ENCODE results near the gene PTK6.
"Not testable (repeated sequence)": the region's sequence is repeated elsewhere in the genome, so short reads cannot be mapped to it uniquely, and the experiment has no call there.

The PTK6 gene

DNA sequence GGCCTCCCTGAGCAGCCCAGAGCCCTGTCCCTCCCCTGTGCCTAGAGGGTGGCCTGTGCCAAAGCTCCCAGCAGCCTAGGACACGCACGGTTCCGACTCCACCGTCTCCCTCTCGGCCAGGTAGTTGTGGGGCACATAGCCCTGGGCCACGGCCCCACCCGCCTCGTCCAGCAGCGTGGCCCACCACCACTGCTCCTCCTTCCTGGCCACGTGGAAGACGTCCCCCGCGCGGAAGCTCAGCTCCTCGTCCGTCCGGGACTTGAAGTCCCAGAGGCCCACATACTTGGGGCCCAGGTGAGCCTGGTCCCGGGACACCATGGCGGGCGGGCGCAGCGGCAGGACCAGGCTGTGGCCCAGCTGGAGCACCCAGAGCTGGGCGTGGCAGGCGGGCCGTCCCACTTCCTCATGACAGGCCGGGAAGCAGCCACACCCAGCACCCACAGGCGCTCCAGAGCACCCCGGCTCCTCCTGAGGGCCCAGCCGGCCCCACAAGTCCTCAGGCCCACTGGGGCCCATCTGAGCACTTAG is at the start of gene PTK6:
Gene PTK6 (minus strand): TSS at position 380 of the 528 bp plus-strand sequence. CDS start 62 bp downstream, at position 318.
- in situ Hi-C loops (cut with MboI; ENCODE audit: low sequenced_read_pairs), result no loop called here

DNA sequence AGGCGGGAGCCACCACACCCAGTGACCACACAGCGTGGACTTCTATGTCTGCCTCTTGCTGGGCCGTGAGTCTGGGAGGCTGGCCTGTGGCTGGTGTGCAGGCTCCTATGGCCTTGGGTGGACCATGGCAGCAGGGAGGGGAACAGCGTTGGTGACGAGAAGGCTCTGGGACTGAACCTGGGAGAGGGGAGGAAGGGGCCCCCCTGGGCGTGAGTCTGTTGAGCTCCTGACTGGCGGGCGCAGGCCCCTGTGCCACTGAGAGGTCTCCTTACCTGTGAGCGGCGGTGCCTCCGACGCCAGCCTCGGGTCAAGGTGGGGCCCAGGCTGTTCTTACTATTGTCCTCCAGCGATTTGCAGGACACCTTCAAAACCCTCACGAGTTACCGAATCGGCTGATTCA is 49.6 kb upstream of the PTK6 start:
- in situ Hi-C loops (cut with MboI; ENCODE audit: low sequenced_read_pairs), result no loop called here

DNA sequence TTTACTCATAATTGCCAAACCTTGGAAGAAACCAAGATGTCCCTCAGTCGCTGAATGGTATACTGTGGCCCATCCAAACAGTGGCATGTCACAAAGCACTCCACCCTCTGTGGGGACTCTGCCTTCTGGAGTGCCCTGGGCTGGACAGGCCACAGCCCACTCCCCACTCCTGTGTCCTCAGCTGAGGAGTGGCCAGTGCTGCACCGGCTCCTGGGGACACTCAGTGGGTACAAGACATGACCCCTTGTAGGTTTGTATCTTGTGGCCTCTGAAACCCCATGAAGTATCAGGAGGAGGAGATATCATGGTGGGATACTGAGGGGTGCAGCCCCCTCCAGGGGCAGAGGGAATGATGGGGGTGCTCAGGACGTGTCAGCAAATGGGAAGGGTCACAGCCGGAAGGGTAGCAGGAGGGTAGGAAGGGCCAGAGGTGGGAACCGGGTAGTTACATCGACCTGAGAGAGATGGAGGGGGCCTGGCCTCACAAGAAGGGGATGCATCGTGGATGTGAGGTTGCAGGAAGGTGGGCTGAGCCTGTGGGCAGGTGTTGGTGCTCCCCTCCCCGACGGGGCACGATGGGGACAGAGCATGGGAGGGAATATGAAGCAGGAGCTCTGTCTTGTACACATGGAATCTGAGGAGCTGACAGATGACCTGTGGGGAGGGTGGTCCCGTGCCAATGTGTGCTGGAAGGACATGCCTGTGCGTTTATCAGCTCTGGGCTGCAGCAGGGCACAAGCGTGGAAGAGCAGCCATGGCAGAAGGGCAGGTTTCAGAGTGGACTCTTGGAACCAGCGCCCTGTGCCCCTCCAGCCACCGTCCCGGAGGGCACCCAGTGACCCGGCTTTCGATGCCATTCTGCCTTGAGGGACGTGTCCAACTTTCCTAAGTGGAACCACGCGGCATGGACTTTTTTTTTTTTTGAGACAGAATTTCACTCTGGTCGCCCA is 48.7 kb upstream of the PTK6 start:
- in situ Hi-C loops (cut with MboI; ENCODE audit: low sequenced_read_pairs), result no loop called here

DNA sequence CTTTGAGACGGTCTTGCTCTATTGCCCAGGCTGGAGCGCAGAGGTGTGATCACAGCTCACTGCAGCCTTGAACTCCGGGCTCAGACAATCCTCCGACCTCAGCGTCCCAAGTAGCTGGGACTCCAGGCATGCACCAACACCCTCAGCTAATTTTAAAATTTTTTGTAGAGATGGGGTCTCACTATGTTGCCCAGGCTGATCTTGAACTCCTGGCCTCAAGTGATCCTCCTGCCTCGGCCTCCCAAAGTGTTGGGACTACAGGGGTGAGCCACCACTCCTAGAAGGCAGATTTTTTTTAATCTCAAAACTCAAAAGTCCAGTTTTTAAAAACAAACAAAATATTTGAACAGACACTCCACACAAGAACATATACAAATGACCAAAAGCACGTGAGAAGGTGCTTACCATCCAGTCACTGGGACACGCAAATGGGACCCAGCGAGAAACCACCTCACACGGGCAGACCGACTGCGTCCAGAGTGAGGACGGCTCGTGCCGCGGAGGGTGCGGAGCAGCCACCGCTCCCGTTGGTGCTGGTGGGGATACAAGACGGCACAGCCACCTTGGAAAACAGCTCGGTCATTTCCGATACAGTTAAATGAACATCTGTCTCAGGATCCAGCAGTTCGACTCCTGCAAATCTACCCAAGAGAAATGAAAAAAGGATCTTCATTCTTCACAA is 45.3 kb upstream of the PTK6 start:
- in situ Hi-C loops (cut with MboI; ENCODE audit: low sequenced_read_pairs), result no loop called here

- in situ Hi-C loops (cut with MboI; ENCODE audit: low sequenced_read_pairs), result no loop called here
These were observed 43.8 kb upstream of the PTK6 start for GRCh38 chr20:63580796-63581461.

GRCh38 chr20:63579017-63579694 is 42.0 kb upstream of the PTK6 start:
- in situ Hi-C loops (cut with MboI; ENCODE audit: low sequenced_read_pairs), result no loop called here

DNA sequence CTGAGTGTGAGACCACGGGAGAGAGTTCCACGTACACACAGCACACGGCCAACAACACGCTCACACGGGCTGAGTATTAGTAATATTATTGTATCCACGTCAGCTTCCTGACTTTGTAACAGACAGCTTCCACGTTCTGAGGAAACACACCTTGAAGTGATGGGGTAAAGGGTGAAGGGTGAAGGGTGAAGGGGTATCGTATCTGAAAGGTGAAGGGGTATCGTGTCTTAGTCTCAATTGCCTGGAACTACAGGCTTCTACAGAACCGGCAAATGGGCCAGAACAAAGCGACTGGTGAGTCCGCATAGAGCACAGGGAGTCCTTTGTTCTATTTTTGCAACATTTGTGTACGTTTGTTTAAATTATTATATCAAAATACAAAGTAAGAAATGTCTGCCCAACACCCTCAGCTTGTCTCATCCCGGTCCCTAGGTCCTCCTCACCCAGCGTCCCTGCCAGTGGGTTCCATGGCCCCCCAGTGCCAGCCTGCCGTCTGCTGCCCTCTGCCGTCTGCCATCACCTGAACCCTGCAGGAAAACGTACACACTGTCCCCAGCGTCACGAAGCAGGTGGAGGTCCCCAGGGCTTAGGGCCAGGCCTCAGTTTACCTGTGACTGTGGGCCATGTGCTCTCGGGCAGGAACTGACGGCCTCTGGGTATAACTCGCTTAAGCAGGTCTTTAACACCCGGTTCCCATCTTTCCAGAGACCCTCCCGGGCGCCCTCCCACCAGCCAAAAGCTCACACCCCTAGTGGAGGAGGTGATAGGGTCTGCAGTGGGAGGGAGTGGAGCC is 41.2 kb upstream of the PTK6 start:
- in situ Hi-C loops (cut with MboI; ENCODE audit: low sequenced_read_pairs), result no loop called here

DNA sequence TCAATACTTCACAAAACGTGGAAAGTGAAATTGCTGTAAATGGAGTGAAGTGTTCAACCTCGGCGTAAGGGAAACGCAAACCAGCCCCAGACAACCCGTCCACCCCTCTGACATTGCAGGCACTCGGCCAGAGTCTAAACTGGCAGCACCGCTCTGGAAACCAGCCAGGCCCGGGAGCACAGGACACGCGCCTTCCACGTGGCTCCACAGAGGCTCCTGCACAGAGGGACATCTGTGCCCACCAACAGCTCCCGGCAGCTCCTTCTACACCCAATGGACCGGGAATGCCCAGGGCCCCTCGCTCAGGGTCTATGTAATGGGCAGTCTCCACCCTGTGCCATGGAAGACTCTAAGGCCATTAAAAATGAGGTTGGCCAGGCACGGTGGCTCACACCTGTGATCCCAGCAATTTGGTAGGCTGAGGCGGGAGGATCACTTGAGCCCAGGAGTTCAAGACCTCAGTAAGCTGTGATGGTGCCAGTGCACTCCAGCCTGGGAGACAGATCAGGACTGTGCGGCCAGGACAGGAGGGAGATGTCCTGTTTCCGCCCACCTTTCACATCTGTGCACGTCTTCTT is 40.2 kb upstream of the PTK6 start:
- in situ Hi-C loops (cut with MboI; ENCODE audit: low sequenced_read_pairs), result no loop called here

DNA sequence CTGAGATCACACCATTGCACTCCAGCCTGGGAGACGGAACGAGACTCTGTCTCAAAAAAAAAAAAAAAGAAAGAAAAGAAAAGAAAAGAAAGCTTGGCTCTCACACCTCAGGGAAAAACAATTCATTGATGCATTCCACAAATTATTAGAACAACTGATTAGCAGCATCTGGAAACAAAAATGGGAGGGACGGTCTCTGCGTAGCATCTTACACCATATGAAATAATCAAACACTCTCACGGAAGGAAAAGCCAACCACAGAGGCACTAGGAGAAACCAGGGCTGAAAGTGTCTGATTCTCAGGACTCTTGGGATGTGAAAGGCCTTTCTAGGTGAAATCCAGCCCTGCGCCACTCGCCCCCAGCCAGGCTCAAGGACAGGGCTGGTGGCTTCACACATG is 39.1 kb upstream of the PTK6 start:
- in situ Hi-C loops (cut with MboI; ENCODE audit: low sequenced_read_pairs), result no loop called here

DNA sequence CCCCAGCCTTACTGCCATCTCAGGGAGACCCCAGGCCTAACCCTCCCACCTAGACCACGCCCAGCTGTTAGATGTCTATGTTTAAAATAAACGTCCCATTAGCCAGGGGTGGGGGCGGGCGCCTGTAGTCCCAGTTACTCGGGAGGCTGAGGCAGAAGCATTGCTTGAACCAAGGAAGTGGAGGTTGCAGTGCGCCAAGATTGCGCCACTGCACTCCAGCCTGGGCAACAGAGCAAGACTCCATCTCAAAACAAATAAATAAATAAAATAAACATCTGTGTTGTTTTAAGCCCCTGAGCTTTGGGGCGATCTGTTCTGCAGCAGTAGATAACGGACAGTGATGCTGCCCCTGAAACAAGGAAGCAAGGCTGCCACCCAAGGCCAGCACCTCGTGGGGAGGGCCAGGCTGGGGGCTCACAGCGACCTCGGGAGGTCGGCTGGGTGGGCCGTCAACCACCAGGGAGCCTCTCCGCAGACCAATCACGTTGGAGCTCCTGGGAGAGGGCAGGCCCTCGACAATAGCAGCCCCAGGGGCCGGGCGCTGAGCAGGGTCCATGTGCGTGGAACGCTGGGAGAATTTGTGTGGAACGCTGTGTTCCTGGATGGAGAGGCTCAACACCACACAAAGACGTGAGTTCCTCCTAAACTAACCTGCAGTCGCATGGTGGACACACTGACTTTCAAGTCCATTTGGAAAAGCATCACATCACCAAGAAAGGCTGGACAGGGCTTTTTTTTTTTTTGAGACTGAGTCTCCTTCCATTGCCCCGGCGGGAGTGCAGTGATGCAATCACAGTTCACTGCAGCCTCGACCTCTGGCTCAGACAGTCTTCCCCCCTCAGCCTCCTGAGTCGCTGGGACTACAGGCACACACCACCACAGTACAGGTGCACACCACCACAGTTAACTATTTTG is 37.9 kb upstream of the PTK6 start:
- in situ Hi-C loops (cut with MboI; ENCODE audit: low sequenced_read_pairs), result no loop called here

DNA sequence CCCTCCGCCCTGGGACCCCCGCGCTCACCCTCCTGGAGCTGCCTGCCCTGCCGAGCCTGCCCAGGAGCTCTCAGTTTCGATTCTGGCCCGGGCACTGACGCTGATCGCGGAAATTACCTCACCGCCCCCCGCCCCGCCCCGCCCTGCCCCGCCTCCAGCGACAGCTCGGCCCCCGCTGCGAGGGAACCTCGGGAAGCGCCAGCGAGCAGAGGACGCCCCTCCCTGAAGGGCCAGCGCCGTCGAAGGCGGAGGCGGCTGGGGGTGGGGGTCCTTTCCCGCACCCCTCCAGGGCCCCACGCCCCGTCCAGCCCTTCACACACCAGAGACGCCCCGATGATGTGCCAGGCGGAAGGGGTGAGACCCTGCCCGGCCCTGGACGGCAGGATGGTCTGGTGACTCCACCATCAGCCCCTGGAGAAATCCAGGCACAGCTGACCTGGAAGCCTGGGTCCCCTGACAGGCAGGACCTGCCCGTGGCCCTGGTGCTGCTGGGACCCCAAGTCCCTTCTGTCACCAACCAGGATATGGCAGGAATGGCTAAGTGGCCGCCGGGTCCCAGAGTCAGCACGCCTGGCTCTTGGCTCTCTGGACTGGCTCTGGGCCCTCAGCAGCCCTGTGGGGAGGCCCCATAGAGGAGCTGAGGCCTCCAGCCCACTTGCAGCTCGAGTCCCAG is 37.1 kb upstream of the PTK6 start, which contains the start of gene HELZ2:
Gene HELZ2 (minus strand): TSS at position 84 of the 673 bp plus-strand sequence. CDS start 1,854 bp downstream, outside the sequence.
- in situ Hi-C loops (cut with MboI; ENCODE audit: low sequenced_read_pairs), result no loop called here

DNA sequence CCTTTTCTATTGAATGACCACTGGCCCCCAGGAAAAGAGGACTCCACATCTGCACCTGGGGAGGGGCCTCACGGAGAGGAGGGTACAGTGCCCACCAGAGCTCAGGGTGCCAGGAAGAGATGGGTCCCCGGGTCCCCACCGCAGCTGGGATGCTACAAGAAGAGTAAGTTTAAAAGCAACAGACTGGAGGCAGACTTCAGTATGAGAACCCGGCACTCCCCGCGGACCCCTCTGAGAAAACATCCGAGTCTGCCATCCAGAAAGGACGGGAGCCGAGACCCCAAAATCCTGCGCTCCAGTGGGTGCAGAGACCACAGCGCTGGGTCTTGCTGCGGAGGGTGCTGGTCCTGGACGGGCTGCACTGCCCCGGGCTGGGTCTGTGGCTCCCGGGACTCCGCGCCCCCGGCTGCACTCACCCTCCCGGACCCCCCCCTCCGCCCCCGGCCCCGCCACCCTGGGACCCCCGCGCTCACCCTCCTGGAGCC is 36.5 kb upstream of the PTK6 start:
- in situ Hi-C loops (cut with MboI; ENCODE audit: low sequenced_read_pairs), result no loop called here

- in situ Hi-C loops (cut with MboI; ENCODE audit: low sequenced_read_pairs), result no loop called here
These were observed 35.8 kb upstream of the PTK6 start for GRCh38 chr20:63572788-63573646.

- in situ Hi-C loops (cut with MboI; ENCODE audit: low sequenced_read_pairs), result no loop called here
These were observed 35.1 kb upstream of the PTK6 start for GRCh38 chr20:63572071-63572787.

- in situ Hi-C loops (cut with MboI; ENCODE audit: low sequenced_read_pairs), result not testable (repeated sequence)
These were observed 33.9 kb upstream of the PTK6 start for GRCh38 chr20:63571087-63571478.
